Measurements from ENCODE around the gene SLC26A6. TPM values are rescaled to one million over a fixed set of nuclear protein-coding genes. Genes with fewer than 3 reads are reported as not detected.

Gene SLC26A6
- total and polyA plus RNA-seq, 8 donors = 14.0 to 34.9 (median 16.5) TPM

DNA sequence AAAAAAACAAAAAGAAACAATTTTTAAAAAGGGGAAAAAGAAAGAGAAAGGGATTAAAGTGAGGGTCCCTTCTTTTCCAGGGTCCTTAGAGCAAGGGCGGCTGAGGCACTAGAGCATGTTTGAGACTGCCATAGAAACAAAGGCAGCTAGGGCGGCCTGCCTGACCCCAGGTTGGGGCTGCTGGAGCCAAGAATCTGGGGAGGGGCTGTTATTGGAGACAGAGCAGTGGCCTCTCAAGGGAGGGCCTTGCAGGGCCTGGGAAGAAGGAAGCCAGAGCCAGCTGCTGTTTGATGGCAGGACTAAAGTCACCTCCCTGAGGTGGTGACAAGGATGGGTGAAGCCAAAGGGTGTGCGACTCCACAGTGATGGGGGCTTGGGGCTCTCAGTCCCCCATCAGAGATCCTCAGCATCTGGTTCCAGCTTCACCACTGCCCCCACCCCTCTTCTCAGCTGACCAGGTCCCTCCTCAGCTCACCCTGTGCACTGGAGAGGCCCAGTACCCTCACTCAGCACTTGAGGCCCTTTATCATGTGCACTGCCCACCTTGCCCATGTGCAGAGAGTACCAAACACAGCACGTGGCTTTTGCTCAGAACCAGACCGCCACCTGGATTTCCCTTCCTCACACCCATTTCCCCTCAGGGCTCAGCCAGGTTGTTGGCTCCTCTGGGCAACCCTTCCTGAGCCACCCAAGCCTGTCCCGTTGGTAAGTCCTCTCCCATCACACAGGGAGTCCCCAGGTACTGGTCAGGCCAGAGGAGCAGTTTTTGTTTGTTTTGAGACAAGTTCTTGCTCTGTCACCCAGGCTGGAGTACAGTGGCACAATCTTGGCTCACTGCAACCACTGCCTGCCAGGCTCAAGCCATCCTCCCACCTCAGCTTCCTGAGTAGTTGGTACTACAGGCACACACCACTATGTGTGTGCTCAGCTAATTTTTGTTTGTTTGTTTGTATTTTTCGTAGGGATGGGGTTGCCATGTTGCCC lies 15.4 kb downstream of the SLC26A6 start:
- Histone ChIP-seq H3K27ac (no peak overlapping the region), H3K9me3 (peaks cover 0 to 26% of the 10 kb centered on the region in 2 donors), H3K27me3 (no peaks in the 10 kb centered on the region), H3K4me3 (no peak overlapping the region), H3K36me3 (peaks cover 0 to 6% of the 10 kb centered on the region in 2 donors), H3K4me1 (peaks cover 0 to 10% of the 10 kb centered on the region in 2 donors)
- peak in 1 of 4 donors; percentile 21 for DNase-seq
- no peak for ATAC-seq
- TF ChIP-seq, protein P1, sequence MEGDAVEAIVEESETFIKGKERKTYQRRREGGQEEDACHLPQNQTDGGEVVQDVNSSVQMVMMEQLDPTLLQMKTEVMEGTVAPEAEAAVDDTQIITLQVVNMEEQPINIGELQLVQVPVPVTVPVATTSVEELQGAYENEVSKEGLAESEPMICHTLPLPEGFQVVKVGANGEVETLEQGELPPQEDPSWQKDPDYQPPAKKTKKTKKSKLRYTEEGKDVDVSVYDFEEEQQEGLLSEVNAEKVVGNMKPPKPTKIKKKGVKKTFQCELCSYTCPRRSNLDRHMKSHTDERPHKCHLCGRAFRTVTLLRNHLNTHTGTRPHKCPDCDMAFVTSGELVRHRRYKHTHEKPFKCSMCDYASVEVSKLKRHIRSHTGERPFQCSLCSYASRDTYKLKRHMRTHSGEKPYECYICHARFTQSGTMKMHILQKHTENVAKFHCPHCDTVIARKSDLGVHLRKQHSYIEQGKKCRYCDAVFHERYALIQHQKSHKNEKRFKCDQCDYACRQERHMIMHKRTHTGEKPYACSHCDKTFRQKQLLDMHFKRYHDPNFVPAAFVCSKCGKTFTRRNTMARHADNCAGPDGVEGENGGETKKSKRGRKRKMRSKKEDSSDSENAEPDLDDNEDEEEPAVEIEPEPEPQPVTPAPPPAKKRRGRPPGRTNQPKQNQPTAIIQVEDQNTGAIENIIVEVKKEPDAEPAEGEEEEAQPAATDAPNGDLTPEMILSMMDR (IDR thresholded peaks at IDR 0.05) = no peak
- intact Hi-C loops (cut with DNase I) = no loop called here

DNA sequence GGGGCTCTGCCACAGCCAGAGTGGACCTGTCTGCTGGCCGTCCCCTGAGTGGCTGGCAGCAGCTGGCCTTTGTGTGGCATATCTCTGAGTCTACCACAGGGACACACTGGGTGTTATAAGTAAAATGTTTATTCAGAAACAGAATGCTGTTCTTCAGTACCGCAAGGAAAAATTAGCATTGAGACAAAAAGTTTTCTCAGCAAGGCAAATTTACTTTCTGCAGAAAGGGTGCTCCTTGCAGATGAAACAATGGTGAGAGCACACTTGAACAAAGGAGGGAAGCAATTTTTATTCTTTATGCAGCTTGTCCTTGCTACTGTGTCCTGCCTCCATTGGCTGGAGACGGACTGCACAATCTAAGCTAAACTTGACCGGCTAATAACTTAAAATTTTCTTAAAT lies 17.7 kb downstream of the SLC26A6 start:
- Histone ChIP-seq H3K27me3 (no peaks in the 10 kb centered on the region), H3K4me1 (peaks cover 0 to 20% of the 10 kb centered on the region in 2 donors), H3K27ac (no peak overlapping the region), H3K36me3 (no peaks in the 10 kb centered on the region), H3K4me3 (no peak overlapping the region), H3K9me3 (peaks cover 0 to 26% of the 10 kb centered on the region in 2 donors)
- peak in 1 of 4 donors; percentile 5 for DNase-seq
- no peak for ATAC-seq
- TF ChIP-seq, protein P1 (IDR thresholded peaks at IDR 0.05) = no peak
- intact Hi-C loops (cut with DNase I) = no loop called here

DNA sequence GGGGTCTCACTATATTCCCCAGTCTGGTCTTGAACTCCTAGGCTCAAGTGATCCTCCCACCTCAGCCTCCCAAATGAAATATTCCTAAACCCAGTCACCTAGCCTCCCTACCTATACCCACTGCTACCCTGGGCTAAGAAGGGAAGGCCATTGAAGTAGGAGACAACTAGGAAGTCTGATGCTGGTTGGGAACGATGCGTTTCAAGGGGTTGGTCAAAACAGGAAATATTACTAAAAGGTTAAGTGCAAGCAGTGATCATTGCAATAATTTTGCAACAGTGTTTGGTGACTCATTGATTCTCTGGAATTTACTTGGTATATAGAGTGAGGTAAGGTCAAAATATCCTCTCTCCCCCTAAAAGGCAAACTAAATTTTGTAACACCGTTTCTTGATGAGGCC lies 21.2 kb downstream of the SLC26A6 start:
- no peaks in the 10 kb centered on the region for H3K27me3 ChIP-seq
- H3K4me3 ChIP-seq = no peak overlapping the region
- ATAC-seq (no peak), DNase-seq (no peak)
- TF ChIP-seq, protein P1 (IDR thresholded peaks at IDR 0.05) = no peak
- H3K9me3 ChIP-seq = peaks cover 0 to 25% of the 10 kb centered on the region in 2 donors
- peak overlapping the region in 1 of 2 donors; percentile 76 for H3K27ac ChIP-seq
- intact Hi-C loops (cut with DNase I) = no loop called here
- no peaks in the 10 kb centered on the region for H3K36me3 ChIP-seq
- H3K4me1 ChIP-seq = peaks cover 0 to 29% of the 10 kb centered on the region in 2 donors

DNA sequence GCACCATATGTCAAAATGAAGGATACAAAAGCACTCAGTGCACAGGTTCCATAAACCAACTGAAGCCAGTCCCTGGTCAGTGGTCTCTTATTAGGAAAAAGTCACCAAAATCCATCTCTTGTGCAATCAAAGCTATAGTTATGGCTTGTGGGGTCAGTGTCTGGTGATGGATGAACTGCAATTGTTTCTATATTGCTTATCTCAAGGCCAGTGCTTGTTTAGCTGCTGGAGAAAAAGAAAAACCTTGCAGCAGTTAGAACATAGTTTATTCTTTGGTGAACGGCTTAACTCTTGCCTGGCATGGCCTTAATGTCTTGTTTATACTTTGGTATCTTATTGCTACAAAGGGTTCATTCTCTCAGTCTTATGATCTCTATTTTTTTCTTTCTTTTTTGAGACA lies 23.0 kb downstream of the SLC26A6 start:
- peaks cover 0 to 44% of the 10 kb centered on the region in 2 donors for H3K4me1 ChIP-seq
- intact Hi-C loops (cut with DNase I) = no loop called here
- ATAC-seq (no peak), DNase-seq (peak in 1 of 4 donors; percentile 56)
- H3K36me3 ChIP-seq = peaks cover 0 to 4% of the 10 kb centered on the region in 2 donors
- H3K27ac ChIP-seq = no peak overlapping the region
- H3K27me3 ChIP-seq = no peaks in the 10 kb centered on the region
- TF ChIP-seq, protein P1 (IDR thresholded peaks at IDR 0.05) = no peak
- no peak overlapping the region for H3K4me3 ChIP-seq
- peaks cover 0 to 8% of the 10 kb centered on the region in 2 donors for H3K9me3 ChIP-seq
